Measurements from ENCODE around the gene INS. TPM values are rescaled to one million over a fixed set of nuclear protein-coding genes. Genes with fewer than 3 reads are reported as not detected.
A peak's percentile ranks its signal among the peaks of the same experiment; 100 is the strongest.

INS gene
- total and polyA plus RNA-seq, 2 of the 8 experiments (the other 6 are each of a cell fraction or from before 2014, with no cell fraction given) = not detected

- H3K4ac ChIP-seq (replicated peaks; ENCODE audit: insufficient read length, low read depth, low read length) = no peak overlapping the region
- no peak overlapping the region for H2BK120ac ChIP-seq (replicated peaks; ENCODE audit: low read depth, low read length)
- 11% methylated on average over 11 of the region's 18 CpGs; no CpG with 5 or more reads in 1 of the 2 experiments for WGBS, 2 experiments (ENCODE audit: extremely low coverage in 1 of 2, insufficient coverage in 1 of 2, insufficient read length in 1 of 2, insufficient replicate concordance in 2 of 2, low coverage in 1 of 2, low lambda C conversion rate in 2 of 2, missing lambda C conversion rate in 1 of 2)
- H3K4me2 ChIP-seq (ENCODE audit: insufficient read depth in 1 of 2, low read depth in 2 of 2, low read length in 2 of 2) = 0 out of 4 replicates have a peak overlapping the region, but pooled peaks of 1 of the 2 experiments have one; percentile 43
- H4K91ac ChIP-seq (replicated peaks; ENCODE audit: insufficient read length, low read length) = no peak overlapping the region
- H3K79me2 ChIP-seq (ENCODE audit: control insufficient read depth in 1 of 2, insufficient read depth in 2 of 2, low read length in 2 of 2) = no peaks in the 10 kb centered on the region
- H3K18ac ChIP-seq (ENCODE audit: extremely low read depth, low read length) = no peak overlapping the region
- peak overlapping the region in 1 of 4 experiments; percentile 47; a peak in 1 of 8 replicates for H3K4me3 ChIP-seq (ENCODE audit: extremely low read depth in 1 of 4, insufficient read depth in 2 of 4, low read depth in 3 of 4, low read length in 4 of 4)
- no peak for DNase-seq (ENCODE audit: low read depth in 1 of 2, low spot score in 2 of 2)
- no peak overlapping the region for H2BK12ac ChIP-seq (ENCODE audit: low read depth, low read length)
- H3K9ac ChIP-seq (replicated peaks in 1 of 4; ENCODE audit: extremely low read depth in 1 of 4, low read depth in 3 of 4, low read length in 3 of 4) = no peak overlapping the region
- peaks cover 2% of the 10 kb centered on the region; the same call in 1 of the 2 replicates for H3K23me2 ChIP-seq (ENCODE audit: low read depth, low read length)
- 0 out of 2 replicates have a peak overlapping the region, but pooled peaks have one; percentile 53 for H2AK5ac ChIP-seq (ENCODE audit: low read depth, low read length)
- ChIA-PET POLR2A (ENCODE audit: partially characterized antibody) (interaction anchor here (0.7 kb wide), 1 partner anchor 303 kb away, joined by 3 read pairs; no protein-coding TSS in a partner anchor), CTCF (ENCODE audit: partially characterized antibody) (interaction anchor here (0.8 to 15.7 kb wide), 9 partner anchors 9 to 492 kb away, joined by 3 to 439 read pairs (median 6); partner anchors contain the start of gene SYT8)
- H3K36me3 ChIP-seq (ENCODE audit: control insufficient read depth in 2 of 4, insufficient read depth in 4 of 4, low read length in 3 of 4) = peaks cover 0 to 3% (median 0%) of the 10 kb centered on the region in 4 experiments; a peak in 1 of 8 replicates
- H3K27ac ChIP-seq (ENCODE audit: low read depth, low read length) = no peak overlapping the region
- H3K9me3 ChIP-seq (ENCODE audit: insufficient read depth in 2 of 2, low read depth in 1 of 2, low read length in 1 of 2) = no peaks in the 10 kb centered on the region
- H3K56ac ChIP-seq (replicated peaks; ENCODE audit: insufficient read length, low read depth, low read length) = no peak overlapping the region
- no peak overlapping the region for H2BK20ac ChIP-seq (ENCODE audit: low read length)
- H3K79me1 ChIP-seq (ENCODE audit: low read depth, low read length) = no peaks in the 10 kb centered on the region
- H4K8ac ChIP-seq (ENCODE audit: extremely low read depth, insufficient read depth, low read length) = no peak overlapping the region
- H3K27me3 ChIP-seq (replicated peaks in 1 of 4; ENCODE audit: control insufficient read depth in 3 of 4, extremely low read depth in 1 of 4, insufficient read depth in 3 of 4, low read length in 3 of 4) = peaks cover 85 to 100% (median 98%) of the 10 kb centered on the region in 4 experiments
- no peak overlapping the region for H3K14ac ChIP-seq (ENCODE audit: insufficient read length)
- no peak overlapping the region for H2AFZ ChIP-seq (ENCODE audit: low read length)
- H3K23ac ChIP-seq (ENCODE audit: insufficient read length) = no peak overlapping the region
- H2BK15ac ChIP-seq (ENCODE audit: low read length) = no peak overlapping the region
- peaks cover 10 to 18% of the 10 kb centered on the region in 2 experiments for H4K20me1 ChIP-seq (replicated peaks in 1 of 2; ENCODE audit: control insufficient read depth in 1 of 2, insufficient read depth in 2 of 2, low read length in 2 of 2)
- FAIRE-seq = no peak
- no peak overlapping the region for H4K5ac ChIP-seq (ENCODE audit: insufficient read length, low read depth, low read length)
- H3K4me1 ChIP-seq (replicated peaks in 1 of 4; ENCODE audit: control insufficient read depth in 3 of 4, insufficient read depth in 4 of 4, low read length in 3 of 4) = peaks cover 0 to 12% (median 7%) of the 10 kb centered on the region in 4 experiments; a peak in 6 of 7 replicates
- no peak overlapping the region for H2BK5ac ChIP-seq (ENCODE audit: low read depth, low read length)
- no peak for TF ChIP-seq SIX5 (IDR thresholded peaks at IDR 0.05; ENCODE audit: low read depth, low read length)
- TF ChIP-seq KDM1A (IDR thresholded peaks at IDR 0.05; ENCODE audit: borderline replicate concordance, low read length) = no peak
- peak; percentile 48; the same call in 1 of the 2 replicates for TF ChIP-seq CBX8 (IDR thresholded peaks at IDR 0.05; ENCODE audit: borderline replicate concordance, low read depth, low read length)
- no peak for TF ChIP-seq KDM5A (IDR thresholded peaks at IDR 0.05; ENCODE audit: low read length)
Measured at GRCh38 chr11:2144544-2145248, 16.3 kb downstream of the INS start.

Data from H1 (cell line).